Rectal smooth muscle tissue (tissue), 1 donor: ENCODE data around the gene KLF13.

Source experiments
- H3K27ac ChIP-seq: one replicate; pipeline ENCODE4 v1.7.0; 2013; ENCODE audit warnings: low read depth, low read length, inconsistent platforms
- H3K27me3 ChIP-seq: one replicate; pipeline ENCODE4 v1.7.0; 2013; ENCODE audit warnings: low read length; ENCODE audit not compliant: control insufficient read depth, insufficient read depth
- H3K36me3 ChIP-seq: one replicate; pipeline ENCODE4 v1.7.0; 2013; ENCODE audit warnings: low read length; ENCODE audit not compliant: control insufficient read depth, insufficient read depth
- H3K4me1 ChIP-seq: one replicate; pipeline ENCODE4 v1.7.0; 2013; ENCODE audit warnings: low read length; ENCODE audit not compliant: control insufficient read depth, insufficient read depth
- H3K4me3 ChIP-seq: one replicate; pipeline ENCODE4 v1.7.0; 2013; ENCODE audit warnings: low read length
- H3K9ac ChIP-seq: one replicate; pipeline ENCODE4 v1.7.0; 2013; ENCODE audit warnings: low read length

KLF13 gene

GRCh38 chr15:31392761-31393401 lies 66.2 kb downstream of the KLF13 start:
- no peaks in the 10 kb centered on the region for H3K27me3 ChIP-seq
- no peaks in the 10 kb centered on the region for H3K36me3 ChIP-seq
- H3K27ac ChIP-seq, result peak overlapping the region; percentile 81
- peaks cover 3% of the 10 kb centered on the region for H3K4me1 ChIP-seq
- H3K9ac ChIP-seq, result peak overlapping the region; percentile 57
- H3K4me3 ChIP-seq, result peak overlapping the region; percentile 97

- Histone ChIP-seq H3K27ac (no peak overlapping the region), H3K9ac (no peak overlapping the region), H3K36me3 (no peaks in the 10 kb centered on the region), H3K27me3 (no peaks in the 10 kb centered on the region), H3K4me3 (peak overlapping the region; percentile 32), H3K4me1 (no peaks in the 10 kb centered on the region)
Measured at GRCh38 chr15:31393444-31394091, 66.9 kb downstream of the KLF13 start.

DNA sequence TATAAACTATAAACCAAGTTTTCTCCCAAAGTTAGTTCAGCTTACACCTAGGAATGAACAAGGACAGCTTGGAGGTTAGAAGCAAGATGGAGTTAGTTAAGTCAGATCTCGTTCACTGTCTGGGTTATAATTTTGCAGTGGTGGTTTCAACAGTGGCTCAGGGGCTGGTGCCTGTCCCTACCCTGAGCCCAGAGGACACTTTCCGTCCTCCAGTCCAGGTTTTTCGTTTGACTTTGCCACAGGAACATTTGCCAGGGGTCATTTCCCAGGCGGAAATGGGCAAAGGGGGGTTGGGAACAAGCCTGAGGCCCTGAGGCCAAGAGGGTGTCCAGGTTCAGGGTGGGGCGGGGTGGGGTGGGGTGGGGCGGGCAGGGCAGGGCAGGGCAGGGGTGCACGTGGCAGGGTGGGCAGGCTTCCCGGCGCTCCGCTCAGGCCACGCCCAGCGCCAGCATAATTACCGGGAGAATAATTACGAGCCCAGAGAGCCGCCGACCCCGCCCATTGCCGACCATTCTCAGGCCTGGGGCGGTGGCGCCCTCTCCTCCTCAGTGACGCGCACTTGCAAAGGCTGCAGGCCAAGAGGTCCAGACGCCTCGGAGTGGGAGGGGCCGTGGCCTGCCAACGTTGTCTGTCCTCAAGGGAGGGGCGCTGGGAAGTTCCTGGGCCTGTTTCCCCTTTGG lies 70.4 kb downstream of the KLF13 start:
- no peaks in the 10 kb centered on the region for H3K36me3 ChIP-seq
- H3K4me3 ChIP-seq, result no peak overlapping the region
- peak overlapping the region; percentile 27 for H3K27ac ChIP-seq
- no peaks in the 10 kb centered on the region for H3K4me1 ChIP-seq
- no peaks in the 10 kb centered on the region for H3K27me3 ChIP-seq
- no peak overlapping the region for H3K9ac ChIP-seq

GRCh38 chr15:31397851-31398661 lies 71.4 kb downstream of the KLF13 start:
- H3K27ac ChIP-seq, result no peak overlapping the region
- no peak overlapping the region for H3K4me3 ChIP-seq
- H3K4me1 ChIP-seq, result no peaks in the 10 kb centered on the region
- no peaks in the 10 kb centered on the region for H3K36me3 ChIP-seq
- H3K27me3 ChIP-seq, result no peaks in the 10 kb centered on the region
- H3K9ac ChIP-seq, result no peak overlapping the region

GRCh38 chr15:31398677-31399301 lies 72.2 kb downstream of the KLF13 start:
- Histone ChIP-seq H3K4me3 (no peak overlapping the region), H3K27ac (no peak overlapping the region), H3K27me3 (no peaks in the 10 kb centered on the region), H3K36me3 (no peaks in the 10 kb centered on the region), H3K4me1 (no peaks in the 10 kb centered on the region), H3K9ac (no peak overlapping the region)

DNA sequence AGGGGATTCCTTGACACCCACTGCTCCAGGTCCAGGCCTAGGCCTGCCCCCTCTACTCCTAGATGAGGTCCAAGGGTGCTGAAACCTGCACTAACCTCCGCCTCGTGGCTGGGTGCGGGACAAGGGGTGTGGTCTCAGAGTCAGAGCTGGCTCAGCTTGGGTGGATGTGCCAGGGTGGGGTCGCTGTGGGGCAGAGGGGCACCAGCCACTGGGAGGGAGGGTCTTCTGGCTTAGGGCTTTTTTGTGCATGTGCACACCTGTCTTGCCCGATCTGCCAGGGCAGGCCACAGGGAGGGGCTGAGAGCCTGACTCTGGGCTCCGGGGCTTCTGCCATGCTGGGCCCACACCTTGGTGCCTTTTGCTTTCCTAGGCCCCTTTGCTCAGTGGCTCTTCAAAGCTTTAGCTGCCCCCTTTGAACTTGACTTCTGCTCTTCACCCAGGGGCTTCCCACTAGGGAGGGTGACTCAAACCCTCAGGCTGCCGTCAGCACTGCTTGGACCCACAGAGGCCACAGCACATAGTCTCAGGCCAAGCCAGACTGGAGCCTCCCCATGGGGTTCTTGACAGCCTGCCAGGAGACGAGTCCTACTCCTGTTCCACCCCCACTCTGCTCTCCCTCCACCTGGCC lies 73.0 kb downstream of the KLF13 start:
- Histone ChIP-seq H3K4me1 (no peaks in the 10 kb centered on the region), H3K9ac (no peak overlapping the region), H3K36me3 (no peaks in the 10 kb centered on the region), H3K4me3 (no peak overlapping the region), H3K27me3 (no peaks in the 10 kb centered on the region), H3K27ac (no peak overlapping the region)

GRCh38 chr15:31400222-31400927 lies 73.7 kb downstream of the KLF13 start:
- H3K4me1 ChIP-seq, result no peaks in the 10 kb centered on the region
- no peak overlapping the region for H3K9ac ChIP-seq
- H3K4me3 ChIP-seq, result no peak overlapping the region
- H3K27me3 ChIP-seq, result no peaks in the 10 kb centered on the region
- H3K36me3 ChIP-seq, result no peaks in the 10 kb centered on the region
- H3K27ac ChIP-seq, result no peak overlapping the region

DNA sequence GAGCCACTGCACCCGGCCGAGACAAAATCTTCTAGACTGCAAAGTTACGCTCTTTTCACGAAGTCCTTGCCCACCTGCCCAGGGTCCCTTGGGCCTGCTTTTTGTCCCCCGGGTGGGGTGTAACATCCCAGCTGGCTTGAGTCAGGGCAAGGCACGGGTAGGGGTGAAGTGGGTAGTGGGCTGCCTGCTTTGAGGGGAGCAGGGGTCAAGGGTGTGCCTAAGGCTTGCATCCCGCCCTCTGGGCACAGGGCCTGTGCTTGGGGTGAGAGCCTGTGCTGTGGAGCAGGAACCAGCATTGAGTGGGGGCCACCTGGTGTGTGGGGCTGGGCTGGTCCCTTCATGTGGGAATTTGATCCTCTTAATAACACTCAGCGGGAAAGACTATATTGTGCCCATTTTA lies 74.6 kb downstream of the KLF13 start:
- no peaks in the 10 kb centered on the region for H3K27me3 ChIP-seq
- H3K36me3 ChIP-seq, result no peaks in the 10 kb centered on the region
- no peaks in the 10 kb centered on the region for H3K4me1 ChIP-seq
- H3K27ac ChIP-seq, result no peak overlapping the region
- H3K4me3 ChIP-seq, result no peak overlapping the region
- H3K9ac ChIP-seq, result no peak overlapping the region

DNA sequence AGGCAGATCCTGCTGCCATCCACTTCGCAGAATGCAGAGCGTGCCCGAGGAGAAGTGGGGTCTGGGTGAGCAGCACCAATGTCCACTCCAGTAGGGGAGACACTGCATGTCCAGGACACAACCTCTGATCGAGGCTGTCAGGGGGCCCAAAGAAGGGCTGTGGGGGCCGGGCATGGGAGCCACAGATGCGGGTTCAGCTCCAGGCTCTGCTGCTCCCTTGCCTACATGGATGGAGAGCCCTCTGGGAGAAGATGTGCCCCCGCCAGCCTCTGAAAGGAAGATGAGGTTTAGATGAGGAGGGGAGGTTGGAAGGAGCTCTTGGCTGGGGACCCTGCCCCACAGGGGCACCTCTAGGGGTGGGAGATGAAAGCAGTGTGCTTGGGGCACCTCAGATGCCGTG lies 75.4 kb downstream of the KLF13 start:
- Histone ChIP-seq H3K4me1 (no peaks in the 10 kb centered on the region), H3K27me3 (no peaks in the 10 kb centered on the region), H3K4me3 (no peak overlapping the region), H3K9ac (no peak overlapping the region), H3K27ac (no peak overlapping the region), H3K36me3 (no peaks in the 10 kb centered on the region)

DNA sequence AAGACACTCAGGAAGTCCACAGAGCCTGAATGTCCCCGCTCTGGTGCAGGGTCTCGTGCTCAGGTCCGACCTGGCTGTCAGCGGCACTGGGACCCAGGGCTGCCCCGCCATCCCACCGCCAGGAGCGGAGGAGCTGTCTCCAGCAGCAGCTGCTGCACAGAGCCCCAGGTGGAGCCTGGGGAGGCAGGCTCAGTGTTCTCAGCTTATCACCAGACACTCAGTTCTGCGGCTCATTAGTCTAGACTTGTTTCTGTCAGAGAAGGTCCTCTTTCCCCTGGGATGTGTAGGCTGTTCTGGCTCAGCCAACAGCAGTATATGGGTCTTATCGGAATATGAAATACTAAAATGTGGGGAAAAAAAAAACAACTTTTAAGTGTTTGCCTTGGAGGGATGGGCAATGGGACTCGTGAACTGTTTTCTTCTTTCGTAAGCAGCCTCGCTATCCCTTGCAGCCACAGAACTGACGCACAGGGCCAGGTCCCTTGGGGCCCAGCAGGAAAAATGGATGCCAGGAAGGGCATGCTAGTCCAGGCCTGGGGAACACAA lies 75.9 kb downstream of the KLF13 start:
- H3K27ac ChIP-seq, result no peak overlapping the region
- H3K27me3 ChIP-seq, result no peaks in the 10 kb centered on the region
- H3K4me3 ChIP-seq, result no peak overlapping the region
- H3K36me3 ChIP-seq, result no peaks in the 10 kb centered on the region
- H3K4me1 ChIP-seq, result no peaks in the 10 kb centered on the region
- H3K9ac ChIP-seq, result no peak overlapping the region

- Histone ChIP-seq H3K27me3 (no peaks in the 10 kb centered on the region), H3K4me3 (no peak overlapping the region), H3K9ac (no peak overlapping the region), H3K27ac (no peak overlapping the region), H3K36me3 (no peaks in the 10 kb centered on the region), H3K4me1 (no peaks in the 10 kb centered on the region)
Measured at GRCh38 chr15:31403096-31403495, 76.5 kb downstream of the KLF13 start.
